ENCODE results near the gene NALF2.

DNA sequence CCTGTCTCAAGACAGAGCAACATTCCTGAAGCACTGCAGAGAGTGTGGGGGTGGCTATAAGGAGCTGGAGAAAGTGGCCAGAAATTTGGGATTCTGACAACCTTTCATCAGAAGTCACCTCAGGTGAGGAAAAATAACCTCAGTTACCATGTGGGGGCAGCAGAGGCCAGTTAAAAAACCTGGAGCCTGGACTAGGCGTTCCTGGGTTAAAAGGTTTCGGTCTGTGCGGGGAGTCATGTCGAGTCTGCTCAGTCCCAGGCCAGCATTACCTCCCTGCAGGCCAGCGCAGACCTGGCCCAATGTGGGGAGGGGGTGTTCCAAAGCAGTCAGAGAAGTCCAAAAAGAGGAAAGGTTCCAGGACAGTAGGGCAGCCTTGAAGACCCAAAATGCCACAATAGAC is 10.9 kb upstream of the NALF2 start:
- TF ChIP-seq RAD21 (IDR thresholded peaks at IDR 0.05; ENCODE audit: low read depth) (peak; percentile 68), TEAD4 (IDR thresholded peaks at IDR 0.05) (no peak), REST (IDR thresholded peaks at IDR 0.05; ENCODE audit: low read depth) (no peak), CREB1 (IDR thresholded peaks at IDR 0.05; ENCODE audit: low read depth) (no peak), TAF1 (IDR thresholded peaks at IDR 0.05; ENCODE audit: low read depth) (no peak)
